ENCODE data around the gene ROBO1. TPM values are rescaled to one million over a fixed set of nuclear protein-coding genes. Genes with fewer than 3 reads are reported as not detected.

ROBO1 gene
- polyA plus RNA-seq, 1 donor (not counting 4 experiments of a cell fraction or from before 2014, with no cell fraction given), result 27.1 TPM

DNA sequence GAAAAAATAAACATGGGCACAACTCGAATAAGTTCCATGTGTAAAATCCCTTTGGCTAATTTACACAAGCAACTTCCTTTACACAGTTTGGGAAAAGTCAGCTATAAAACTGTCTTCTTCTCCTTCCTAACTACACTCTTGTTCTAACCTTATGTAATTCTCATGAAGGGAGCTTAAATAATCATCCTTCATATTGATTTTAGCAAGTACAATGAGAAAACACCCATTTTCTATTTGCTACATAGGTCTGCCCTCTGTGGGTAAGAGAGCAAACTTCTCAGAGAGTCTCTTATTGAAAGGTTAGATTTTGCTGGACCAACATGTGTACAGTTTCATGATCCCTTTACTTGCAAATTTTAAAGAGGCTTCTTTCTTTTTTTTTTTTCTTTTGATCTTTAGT, 398.5 kb downstream of the ROBO1 start:
- no peak for DNase-seq (ENCODE audit: low read depth, low spot score)
- dilution Hi-C loops (cut with MboI; ENCODE audit: extremely low pct_ligation_motif_present, low sequenced_read_pairs), result no loop called here

DNA sequence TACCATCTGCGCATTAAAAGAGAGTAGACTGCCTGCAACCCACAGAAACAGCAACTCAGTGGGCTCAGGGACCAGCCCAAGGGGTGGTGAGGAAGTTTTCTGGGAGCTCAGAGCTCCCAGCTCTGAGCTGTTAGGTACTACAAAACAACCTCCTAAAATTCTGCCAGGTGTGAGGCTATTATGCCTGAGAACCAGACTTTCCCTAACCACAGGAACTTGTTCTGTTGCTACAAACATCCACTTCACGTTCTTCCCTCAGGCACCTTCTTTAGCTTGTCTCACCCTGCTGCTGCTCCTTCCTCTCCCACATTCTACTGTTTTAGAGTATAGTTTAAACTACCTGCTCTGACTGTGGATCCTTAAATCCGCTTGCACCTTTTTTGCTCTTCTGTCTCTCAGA, 399.4 kb downstream of the ROBO1 start:
- dilution Hi-C loops (cut with MboI; ENCODE audit: extremely low pct_ligation_motif_present, low sequenced_read_pairs), result no loop called here

More for the DNA sequence above, 398.5 kb downstream of the ROBO1 start:
- H4K20me1 ChIP-seq (ENCODE audit: control insufficient read depth, extremely low read depth, insufficient read depth, low read length), result no peaks in the 10 kb centered on the region
- H3K4me3 ChIP-seq (ENCODE audit: control insufficient read depth in 2 of 3, extremely low read depth in 1 of 3, insufficient read depth in 2 of 3, low read depth in 1 of 3, low read length in 3 of 3), result no peak overlapping the region
- no peaks in the 10 kb centered on the region for H3K9me1 ChIP-seq (ENCODE audit: control insufficient read depth, extremely low read depth, insufficient read depth, low read length)
- no peaks in the 10 kb centered on the region for H3K36me3 ChIP-seq (ENCODE audit: control insufficient read depth in 2 of 2, extremely low read depth in 1 of 2, insufficient read depth in 2 of 2, low read length in 2 of 2)
- no peaks in the 10 kb centered on the region for H3K79me2 ChIP-seq (ENCODE audit: control insufficient read depth, insufficient read depth, low read length)
- H3K9me3 ChIP-seq (ENCODE audit: control insufficient read depth, low read depth, low read length), result no peaks in the 10 kb centered on the region
- peak in 2 of 3 experiments; percentile 28 to 43 for TF ChIP-seq CTCF (optimal IDR thresholded peaks at IDR 0.05 in 1 of 3, IDR thresholded peaks at IDR 0.05 in 1 of 3, conservative IDR thresholded peaks at IDR 0.05 in 1 of 3; ENCODE audit: extremely low read depth in 1 of 3, insufficient read depth in 2 of 3, low read length in 3 of 3)
- TF ChIP-seq EZH2 (IDR thresholded peaks at IDR 0.05; ENCODE audit: low read length), result no peak
- FAIRE-seq, result peak; percentile 53
- H3K9ac ChIP-seq (ENCODE audit: control insufficient read depth, extremely low read depth, insufficient read depth, low read length), result peak overlapping the region; percentile 55
- peak overlapping the region; percentile 86 for H2AFZ ChIP-seq (ENCODE audit: control insufficient read depth, low read length)
- peak overlapping the region; percentile 23 for H3K27ac ChIP-seq (ENCODE audit: control insufficient read depth, insufficient read depth, low read length)
- H3K27me3 ChIP-seq (ENCODE audit: control insufficient read depth, extremely low read depth, insufficient read depth, low read length), result no peaks in the 10 kb centered on the region
- H3K4me1 ChIP-seq (ENCODE audit: control insufficient read depth, extremely low read depth, insufficient read depth, low read length), result peaks cover 31% of the 10 kb centered on the region
- peak overlapping the region; percentile 63 for H3K4me2 ChIP-seq (ENCODE audit: control insufficient read depth, extremely low read depth, insufficient read depth, low read depth, low read length)

More for the DNA sequence above, 399.4 kb downstream of the ROBO1 start:
- Histone ChIP-seq H3K36me3 (ENCODE audit: control insufficient read depth in 2 of 2, extremely low read depth in 1 of 2, insufficient read depth in 2 of 2, low read length in 2 of 2) (no peaks in the 10 kb centered on the region), H3K27me3 (ENCODE audit: control insufficient read depth, extremely low read depth, insufficient read depth, low read length) (no peaks in the 10 kb centered on the region), H3K4me2 (ENCODE audit: control insufficient read depth, extremely low read depth, insufficient read depth, low read depth, low read length) (peak overlapping the region; percentile 63), H3K9me1 (ENCODE audit: control insufficient read depth, extremely low read depth, insufficient read depth, low read length) (no peaks in the 10 kb centered on the region), H3K9ac (ENCODE audit: control insufficient read depth, extremely low read depth, insufficient read depth, low read length) (peak overlapping the region; percentile 55), H4K20me1 (ENCODE audit: control insufficient read depth, extremely low read depth, insufficient read depth, low read length) (no peaks in the 10 kb centered on the region), H3K4me1 (ENCODE audit: control insufficient read depth, extremely low read depth, insufficient read depth, low read length) (peaks cover 31% of the 10 kb centered on the region), H3K4me3 (ENCODE audit: control insufficient read depth in 2 of 3, extremely low read depth in 1 of 3, insufficient read depth in 2 of 3, low read depth in 1 of 3, low read length in 3 of 3) (peak overlapping the region in 2 of 3 experiments; percentile 17 to 64), H3K79me2 (ENCODE audit: control insufficient read depth, insufficient read depth, low read length) (no peaks in the 10 kb centered on the region), H3K9me3 (ENCODE audit: control insufficient read depth, low read depth, low read length) (no peaks in the 10 kb centered on the region), H2AFZ (ENCODE audit: control insufficient read depth, low read length) (no peak overlapping the region), H3K27ac (ENCODE audit: control insufficient read depth, insufficient read depth, low read length) (peak overlapping the region; percentile 86)
- no peak for TF ChIP-seq EZH2 (IDR thresholded peaks at IDR 0.05; ENCODE audit: low read length)
- no peak for TF ChIP-seq CTCF (optimal IDR thresholded peaks at IDR 0.05 in 1 of 3, IDR thresholded peaks at IDR 0.05 in 1 of 3, conservative IDR thresholded peaks at IDR 0.05 in 1 of 3; ENCODE audit: extremely low read depth in 1 of 3, insufficient read depth in 2 of 3, low read length in 3 of 3)
- FAIRE-seq (peak; percentile 98), DNase-seq (ENCODE audit: low read depth, low spot score) (peak; percentile 68)
